GM12873 (cell line): ENCODE results near the gene FBXO17.

Experiments
- TF ChIP-seq, protein P1 (sequence below): IDR thresholded peaks from 2 replicates; pipeline ENCODE4 v1.5.1; 2012; ENCODE audit warnings: low read depth, mild to moderate bottlenecking, moderate library complexity, low read length, control low read depth; ENCODE audit not compliant: insufficient read depth; ENCODE audit errors: missing control alignments

FBXO17 gene

DNA sequence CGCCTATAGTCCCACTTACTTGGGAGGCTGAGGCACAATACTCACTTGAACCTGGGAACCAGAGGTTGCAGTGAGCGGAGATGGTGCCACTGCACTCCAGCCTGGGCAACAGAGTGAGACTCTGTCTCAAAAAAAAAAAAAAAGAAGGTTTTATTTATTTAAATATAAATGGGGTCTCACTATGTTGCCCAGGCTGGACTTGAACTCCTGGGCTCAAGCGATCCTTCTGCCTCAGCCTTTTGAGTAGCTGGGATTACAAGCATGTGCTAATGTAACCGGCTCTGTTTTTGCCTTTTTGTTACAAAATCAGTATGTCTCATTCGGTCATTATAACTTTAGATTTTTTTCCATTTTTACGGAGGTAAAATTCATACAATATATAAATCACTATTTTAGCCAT, 32.6 kb upstream of the FBXO17 start:
- TF ChIP-seq, protein P1, sequence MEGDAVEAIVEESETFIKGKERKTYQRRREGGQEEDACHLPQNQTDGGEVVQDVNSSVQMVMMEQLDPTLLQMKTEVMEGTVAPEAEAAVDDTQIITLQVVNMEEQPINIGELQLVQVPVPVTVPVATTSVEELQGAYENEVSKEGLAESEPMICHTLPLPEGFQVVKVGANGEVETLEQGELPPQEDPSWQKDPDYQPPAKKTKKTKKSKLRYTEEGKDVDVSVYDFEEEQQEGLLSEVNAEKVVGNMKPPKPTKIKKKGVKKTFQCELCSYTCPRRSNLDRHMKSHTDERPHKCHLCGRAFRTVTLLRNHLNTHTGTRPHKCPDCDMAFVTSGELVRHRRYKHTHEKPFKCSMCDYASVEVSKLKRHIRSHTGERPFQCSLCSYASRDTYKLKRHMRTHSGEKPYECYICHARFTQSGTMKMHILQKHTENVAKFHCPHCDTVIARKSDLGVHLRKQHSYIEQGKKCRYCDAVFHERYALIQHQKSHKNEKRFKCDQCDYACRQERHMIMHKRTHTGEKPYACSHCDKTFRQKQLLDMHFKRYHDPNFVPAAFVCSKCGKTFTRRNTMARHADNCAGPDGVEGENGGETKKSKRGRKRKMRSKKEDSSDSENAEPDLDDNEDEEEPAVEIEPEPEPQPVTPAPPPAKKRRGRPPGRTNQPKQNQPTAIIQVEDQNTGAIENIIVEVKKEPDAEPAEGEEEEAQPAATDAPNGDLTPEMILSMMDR: no peak

DNA sequence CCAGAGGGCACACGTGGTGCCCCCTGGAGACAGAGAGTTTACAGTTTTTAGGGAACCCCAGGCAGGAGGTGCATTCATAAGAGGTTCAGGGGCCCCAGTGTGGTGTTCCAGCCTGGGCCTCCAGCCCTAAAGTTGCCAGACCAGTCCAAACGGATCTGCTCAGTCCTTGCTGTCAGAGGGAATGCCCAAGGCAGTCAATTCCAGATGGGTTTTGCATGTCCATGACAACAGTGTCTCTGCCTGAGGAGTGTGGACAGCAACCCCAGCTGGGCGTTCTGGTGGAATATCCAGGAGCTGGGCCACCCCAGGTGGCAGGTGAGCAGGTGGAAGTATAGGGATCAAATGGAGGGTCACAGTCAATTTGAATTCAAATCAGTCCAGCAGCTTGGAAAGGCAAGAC, 31.6 kb upstream of the FBXO17 start:
- TF ChIP-seq, protein P1: no peak

DNA sequence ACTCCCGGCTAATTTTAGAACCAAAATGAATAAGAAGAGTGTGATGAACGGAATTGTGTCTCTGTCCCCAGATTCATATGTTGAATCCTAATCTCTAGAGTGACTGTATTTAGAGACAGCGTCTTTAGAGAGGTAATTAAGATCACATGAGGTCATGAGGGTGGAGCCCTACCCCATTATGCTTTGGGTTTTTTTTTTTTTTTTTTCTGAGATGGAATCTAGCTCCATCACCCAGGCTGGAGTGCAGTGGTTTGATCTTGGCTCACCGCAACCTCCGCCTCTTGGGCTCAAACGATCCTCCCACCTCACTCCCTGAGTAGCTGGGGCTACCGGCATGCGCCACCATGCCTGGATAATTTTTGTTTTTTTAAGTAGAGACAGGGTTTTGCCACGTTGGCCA, 28.9 kb upstream of the FBXO17 start:
- TF ChIP-seq, protein P1: no peak

DNA sequence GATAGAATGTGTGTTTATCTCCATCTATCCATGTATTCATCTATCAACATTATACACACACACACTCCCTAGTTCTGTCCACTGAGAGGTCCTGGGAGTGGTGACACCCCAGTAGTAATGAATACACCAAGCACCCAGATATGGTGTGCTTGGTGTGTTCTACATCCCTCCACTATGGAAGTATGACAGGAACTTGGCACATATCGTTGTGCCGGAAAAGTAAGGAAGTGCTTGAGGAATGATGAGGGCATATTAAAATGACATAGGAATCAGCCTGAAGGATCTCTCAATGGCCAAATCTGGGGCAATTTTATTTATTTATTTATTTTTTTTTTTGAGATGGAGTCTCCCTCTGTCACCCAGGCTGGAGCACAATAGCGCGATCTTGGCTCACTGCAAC, 28.3 kb upstream of the FBXO17 start:
- TF ChIP-seq, protein P1: no peak

DNA sequence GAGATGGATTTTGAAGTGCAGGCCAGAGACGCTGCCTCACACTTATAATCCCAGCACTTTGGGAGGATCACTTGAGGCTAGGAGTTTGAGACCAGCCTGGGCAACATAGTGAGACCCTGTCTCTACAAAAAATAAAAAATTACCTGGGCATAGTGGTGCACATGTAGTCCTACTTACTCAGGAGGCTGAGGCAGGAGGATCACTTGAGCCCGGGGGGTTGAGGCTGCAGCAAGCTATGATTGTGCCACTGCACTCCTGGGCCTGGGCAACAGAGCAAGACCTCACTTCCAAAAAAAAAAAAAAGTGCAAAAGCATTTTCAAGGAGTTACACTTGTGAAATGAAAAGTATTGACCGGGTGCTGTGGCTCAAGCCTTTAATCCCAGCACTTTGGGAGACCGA, 27.6 kb upstream of the FBXO17 start:
- TF ChIP-seq, protein P1: no peak

DNA sequence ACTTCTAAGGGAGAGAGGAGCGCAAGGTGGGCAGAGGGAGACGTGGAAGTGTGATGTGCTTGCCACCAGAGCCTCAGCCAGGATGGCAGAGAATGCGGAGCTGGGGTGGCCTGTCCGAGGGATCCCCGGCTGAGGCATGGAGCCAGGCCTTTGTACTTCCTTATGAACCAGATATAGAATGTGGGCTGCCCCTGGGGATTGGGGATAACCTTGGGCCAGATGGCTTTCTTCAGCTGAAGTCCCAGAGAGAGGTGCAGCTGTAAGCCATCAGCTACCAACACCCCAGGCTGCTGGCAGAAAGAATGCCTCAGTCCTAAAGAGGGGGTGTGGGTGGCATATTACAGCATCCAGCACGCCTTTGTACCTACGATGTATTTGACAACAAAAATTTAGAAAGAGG, 25.5 kb upstream of the FBXO17 start:
- TF ChIP-seq, protein P1: no peak

DNA sequence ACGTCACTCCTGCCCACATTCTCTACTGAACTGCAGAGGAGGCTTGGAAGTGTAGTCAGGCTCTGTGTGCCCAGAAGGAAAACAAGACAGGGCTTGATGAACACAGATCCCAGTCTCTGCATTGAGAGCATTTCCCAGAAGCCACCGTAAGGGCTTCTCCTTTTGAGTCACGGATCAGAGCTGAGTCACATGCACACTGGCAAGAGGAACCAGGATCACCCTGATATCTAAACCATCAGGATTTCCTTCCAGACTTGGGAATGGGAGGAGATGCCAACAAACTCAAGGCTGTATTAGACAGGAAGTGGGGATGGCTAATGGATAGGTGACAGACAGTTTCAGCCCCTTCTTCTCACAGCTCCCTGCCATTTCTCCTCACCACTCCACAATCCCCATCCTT, 17.7 kb upstream of the FBXO17 start:
- TF ChIP-seq, protein P1: no peak
